Rectal smooth muscle tissue (tissue), 1 donor: ENCODE data around the gene HGFAC.

ENCODE experiments used
- H3K27ac ChIP-seq: one replicate; pipeline ENCODE4 v1.7.0; 2013; ENCODE audit warnings: low read depth, low read length, inconsistent platforms
- H3K27me3 ChIP-seq: one replicate; pipeline ENCODE4 v1.7.0; 2013; ENCODE audit warnings: low read length; ENCODE audit not compliant: control insufficient read depth, insufficient read depth
- H3K36me3 ChIP-seq: one replicate; pipeline ENCODE4 v1.7.0; 2013; ENCODE audit warnings: low read length; ENCODE audit not compliant: control insufficient read depth, insufficient read depth
- H3K4me1 ChIP-seq: one replicate; pipeline ENCODE4 v1.7.0; 2013; ENCODE audit warnings: low read length; ENCODE audit not compliant: control insufficient read depth, insufficient read depth
- H3K4me3 ChIP-seq: one replicate; pipeline ENCODE4 v1.7.0; 2013; ENCODE audit warnings: low read length
- H3K9ac ChIP-seq: one replicate; pipeline ENCODE4 v1.7.0; 2013; ENCODE audit warnings: low read length

Gene HGFAC

DNA sequence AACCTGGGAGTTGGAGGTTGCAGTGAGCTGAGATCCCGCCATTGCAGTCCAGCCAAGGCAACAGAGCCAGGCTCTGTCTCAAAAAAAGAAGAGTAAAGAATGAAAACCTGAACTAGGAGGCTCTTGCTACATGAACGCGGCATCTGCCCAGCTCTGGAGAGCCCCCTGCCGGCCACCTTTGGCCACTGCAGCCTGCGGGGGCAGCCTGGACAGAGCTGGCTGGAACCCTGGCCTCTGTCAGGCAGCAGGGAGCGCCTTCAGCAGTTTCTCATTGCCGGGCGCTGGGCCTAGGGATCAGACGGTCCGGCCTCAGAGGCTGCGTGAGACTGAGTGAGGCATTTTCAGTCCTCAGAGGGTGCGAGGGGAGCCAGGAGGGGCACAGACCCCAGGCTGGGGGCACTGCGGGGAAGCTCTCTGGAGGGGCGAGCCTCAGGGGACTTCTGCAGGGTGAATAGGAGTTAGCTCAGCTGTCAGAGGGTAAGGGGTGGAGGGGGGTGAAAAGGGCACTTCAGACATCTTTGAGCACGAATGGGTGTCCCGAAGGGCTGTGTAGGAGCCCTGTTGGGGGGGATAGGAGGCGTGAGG, 38.9 kb downstream of the HGFAC start:
- Histone ChIP-seq H3K27me3 (peaks cover 17% of the 10 kb centered on the region), H3K27ac (no peak overlapping the region), H3K9ac (no peak overlapping the region), H3K36me3 (no peaks in the 10 kb centered on the region), H3K4me3 (no peak overlapping the region), H3K4me1 (no peaks in the 10 kb centered on the region)

DNA sequence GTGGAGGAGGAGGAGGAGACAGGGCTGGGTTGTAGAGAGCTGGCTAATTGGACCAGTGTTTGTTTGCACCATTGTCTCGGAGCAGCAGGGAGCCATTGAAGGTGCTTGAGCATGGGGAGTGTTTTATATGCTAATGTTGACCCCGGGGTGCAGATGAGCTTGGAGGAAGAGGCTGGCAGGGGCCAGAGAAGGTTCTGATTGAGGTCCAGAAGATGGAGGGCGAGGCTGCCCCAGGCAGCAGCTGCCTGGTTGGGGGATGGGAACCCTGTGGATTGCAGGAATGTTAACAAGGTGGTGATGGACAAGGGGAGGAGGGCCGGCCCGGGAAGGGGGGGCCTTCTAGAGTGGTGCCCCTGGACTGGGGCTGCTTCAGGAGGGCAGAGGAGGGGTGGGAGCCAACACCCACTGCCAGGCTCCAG, 39.4 kb downstream of the HGFAC start:
- Histone ChIP-seq H3K4me1 (no peaks in the 10 kb centered on the region), H3K27ac (no peak overlapping the region), H3K27me3 (peaks cover 17% of the 10 kb centered on the region), H3K4me3 (no peak overlapping the region), H3K36me3 (no peaks in the 10 kb centered on the region), H3K9ac (no peak overlapping the region)

DNA sequence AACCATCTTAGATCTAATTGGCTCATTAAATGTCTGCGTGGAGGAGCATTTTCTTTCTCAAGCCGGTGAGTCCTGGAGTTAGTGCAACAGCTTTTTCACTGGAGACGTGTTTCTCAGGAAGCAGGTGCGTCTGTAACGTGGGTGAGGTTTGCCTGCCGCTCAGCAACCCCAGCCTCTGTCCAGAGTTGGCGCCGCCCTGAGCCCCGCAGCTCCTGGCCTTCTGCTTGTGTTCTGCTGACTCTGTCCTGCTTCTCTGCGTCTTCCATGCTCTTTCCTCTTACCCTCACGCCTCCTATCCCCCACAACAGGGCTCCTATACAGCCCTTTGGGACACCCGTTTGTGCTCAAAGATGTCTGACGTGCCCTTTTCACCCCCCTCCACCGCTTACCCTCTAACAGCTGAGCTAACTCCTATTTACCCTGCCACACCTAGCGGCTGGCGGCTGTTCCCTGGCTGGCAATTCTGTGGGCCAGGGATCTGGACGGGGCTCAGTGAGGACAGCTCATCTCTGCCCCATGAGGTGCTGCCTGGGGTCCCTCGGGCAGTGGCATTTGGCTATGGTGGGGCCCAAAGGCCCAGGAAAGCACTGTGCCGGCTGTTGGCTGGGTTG, 40.1 kb downstream of the HGFAC start:
- Histone ChIP-seq H3K9ac (no peak overlapping the region), H3K27ac (no peak overlapping the region), H3K4me3 (no peak overlapping the region), H3K27me3 (peaks cover 17% of the 10 kb centered on the region), H3K4me1 (no peaks in the 10 kb centered on the region), H3K36me3 (no peaks in the 10 kb centered on the region)

DNA sequence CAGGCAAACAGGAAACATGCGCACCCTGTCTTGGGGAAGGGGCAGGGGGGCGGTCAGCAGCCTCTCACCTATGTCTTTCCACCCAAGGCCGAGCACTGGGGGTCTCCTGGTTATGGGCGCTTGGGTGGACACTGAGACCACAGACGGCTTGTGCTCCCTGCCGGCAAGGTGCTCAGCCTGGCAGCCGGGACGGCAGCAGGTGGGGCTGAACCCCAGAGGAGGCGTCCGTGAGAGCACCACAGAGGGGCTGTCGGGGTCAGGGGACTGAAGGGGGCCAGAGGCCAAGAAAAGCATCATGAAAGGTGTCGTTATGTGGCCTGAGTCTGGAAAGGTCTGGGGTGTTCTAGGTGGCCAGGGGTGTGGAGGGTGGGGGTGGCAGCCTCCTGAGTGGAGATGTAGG, 40.9 kb downstream of the HGFAC start:
- no peaks in the 10 kb centered on the region for H3K4me1 ChIP-seq
- no peak overlapping the region for H3K27ac ChIP-seq
- peaks cover 17% of the 10 kb centered on the region for H3K27me3 ChIP-seq

DNA sequence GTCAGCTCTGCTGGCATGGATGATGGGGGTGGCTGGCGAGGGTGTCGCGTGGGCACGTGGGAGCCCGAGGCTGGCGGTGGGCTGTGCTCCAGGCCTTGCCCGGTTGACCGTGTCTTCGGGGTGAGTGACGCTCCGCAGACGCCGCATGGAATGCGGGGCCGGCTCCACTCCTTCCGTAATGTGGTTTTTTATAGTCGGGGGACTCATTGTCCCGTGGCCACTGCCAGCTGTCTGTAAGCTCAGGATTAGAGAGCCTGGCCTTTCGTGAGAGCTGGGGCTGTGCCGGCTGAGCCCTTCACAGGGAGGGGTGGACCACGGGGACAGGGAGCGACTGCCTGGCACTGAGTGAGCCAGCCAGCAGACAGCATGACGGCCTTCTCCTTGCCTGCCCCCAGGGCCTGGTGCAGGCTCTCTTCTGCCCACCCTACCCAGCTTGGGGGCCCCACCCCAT, 41.7 kb downstream of the HGFAC start:
- H3K9ac ChIP-seq: no peak overlapping the region
- H3K27ac ChIP-seq: no peak overlapping the region
- H3K36me3 ChIP-seq: no peaks in the 10 kb centered on the region
- H3K27me3 ChIP-seq: peaks cover 17% of the 10 kb centered on the region
- H3K4me3 ChIP-seq: no peak overlapping the region
- H3K4me1 ChIP-seq: no peaks in the 10 kb centered on the region

More for the DNA sequence above, 40.9 kb downstream of the HGFAC start:
- Histone ChIP-seq H3K4me3 (no peak overlapping the region), H3K9ac (no peak overlapping the region), H3K36me3 (no peaks in the 10 kb centered on the region)

DNA sequence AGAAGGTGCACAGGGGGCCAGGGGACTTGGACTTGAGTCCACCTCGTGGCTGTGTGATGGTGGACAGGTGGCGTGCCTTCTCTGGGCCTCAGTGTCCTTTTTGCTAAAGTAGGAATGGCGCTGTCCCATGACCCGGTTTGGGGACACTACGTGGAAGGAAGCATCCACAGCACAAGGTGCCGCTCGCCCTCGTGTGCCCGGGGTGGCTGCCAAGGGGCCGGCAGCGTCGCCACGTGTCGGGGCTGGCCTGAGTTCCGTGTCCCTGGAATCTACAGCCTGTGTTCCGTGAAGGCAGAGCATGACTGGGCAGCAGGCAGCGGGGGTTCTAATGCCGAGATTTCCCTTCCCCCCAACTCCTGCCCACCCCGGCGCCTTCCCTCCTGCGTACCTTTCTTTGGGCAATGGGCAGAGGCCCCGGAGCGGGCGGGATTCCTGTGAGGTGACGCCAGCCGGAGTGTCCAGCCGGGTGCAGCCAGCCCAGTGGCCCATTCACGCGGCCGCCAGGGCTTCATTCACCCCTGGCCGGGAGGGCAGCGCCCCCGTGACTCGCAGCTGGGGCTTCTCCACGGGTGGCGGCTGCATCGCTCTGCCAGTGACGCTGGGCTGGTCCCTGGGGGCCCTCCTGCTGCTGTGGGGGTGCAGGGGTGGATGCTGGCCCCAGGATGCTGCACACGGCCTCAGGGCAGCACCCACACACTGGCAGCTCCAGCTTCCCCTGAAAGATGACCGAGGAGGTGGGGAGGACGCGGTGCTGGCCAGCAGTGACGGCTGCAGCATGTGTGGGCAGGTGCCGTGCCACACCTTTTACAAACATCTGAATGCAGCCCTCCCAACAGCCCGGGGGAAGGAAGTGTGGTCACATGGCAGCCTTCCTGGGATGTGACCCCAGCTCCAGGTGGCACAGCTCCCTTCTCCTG, 42.5 kb downstream of the HGFAC start:
- Histone ChIP-seq H3K4me1 (no peaks in the 10 kb centered on the region), H3K9ac (no peak overlapping the region), H3K27ac (no peak overlapping the region), H3K27me3 (peaks cover 17% of the 10 kb centered on the region), H3K36me3 (no peaks in the 10 kb centered on the region), H3K4me3 (no peak overlapping the region)

DNA sequence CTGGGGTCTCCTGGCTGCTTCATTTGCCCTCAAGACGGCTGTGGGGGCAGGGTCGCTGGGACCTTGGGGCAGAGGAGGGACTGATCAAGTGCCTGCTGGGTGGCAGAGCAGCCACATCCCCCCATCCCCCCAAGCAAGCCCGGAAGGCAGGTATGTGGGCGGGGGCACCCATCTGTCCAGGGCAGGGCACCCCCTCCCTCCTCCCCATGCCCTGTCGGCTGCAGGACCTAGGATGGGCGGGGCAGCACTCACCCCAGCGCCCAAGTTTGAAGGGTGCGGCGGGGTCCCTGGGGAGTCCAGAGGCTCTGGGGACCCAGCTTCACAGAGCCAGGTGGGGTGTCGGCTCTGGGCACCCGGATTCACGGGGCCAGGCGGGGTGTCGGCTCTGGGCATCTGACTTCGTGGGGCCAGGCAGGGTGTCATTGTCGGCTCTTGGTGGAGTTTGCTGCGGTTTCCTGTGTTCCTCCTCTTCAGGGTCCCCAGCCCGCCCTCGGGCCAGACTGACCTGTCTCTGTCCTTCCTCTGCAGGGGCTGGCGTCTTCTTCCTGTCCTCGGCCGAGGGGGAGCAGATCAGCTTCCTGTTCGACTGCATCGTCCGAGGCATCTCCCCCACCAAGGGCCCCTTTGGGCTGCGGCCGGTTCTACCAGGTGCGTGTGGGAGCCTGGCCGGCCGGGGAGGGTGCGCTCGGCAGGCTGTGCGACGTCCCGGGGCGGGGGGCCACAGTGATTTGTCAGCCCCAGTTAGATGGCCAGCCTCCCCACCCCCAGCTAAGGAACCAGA, 43.4 kb downstream of the HGFAC start:
- H3K27ac ChIP-seq: no peak overlapping the region
- no peaks in the 10 kb centered on the region for H3K36me3 ChIP-seq
- no peaks in the 10 kb centered on the region for H3K4me1 ChIP-seq
- H3K9ac ChIP-seq: no peak overlapping the region
- H3K4me3 ChIP-seq: no peak overlapping the region
- H3K27me3 ChIP-seq: peaks cover 17% of the 10 kb centered on the region

DNA sequence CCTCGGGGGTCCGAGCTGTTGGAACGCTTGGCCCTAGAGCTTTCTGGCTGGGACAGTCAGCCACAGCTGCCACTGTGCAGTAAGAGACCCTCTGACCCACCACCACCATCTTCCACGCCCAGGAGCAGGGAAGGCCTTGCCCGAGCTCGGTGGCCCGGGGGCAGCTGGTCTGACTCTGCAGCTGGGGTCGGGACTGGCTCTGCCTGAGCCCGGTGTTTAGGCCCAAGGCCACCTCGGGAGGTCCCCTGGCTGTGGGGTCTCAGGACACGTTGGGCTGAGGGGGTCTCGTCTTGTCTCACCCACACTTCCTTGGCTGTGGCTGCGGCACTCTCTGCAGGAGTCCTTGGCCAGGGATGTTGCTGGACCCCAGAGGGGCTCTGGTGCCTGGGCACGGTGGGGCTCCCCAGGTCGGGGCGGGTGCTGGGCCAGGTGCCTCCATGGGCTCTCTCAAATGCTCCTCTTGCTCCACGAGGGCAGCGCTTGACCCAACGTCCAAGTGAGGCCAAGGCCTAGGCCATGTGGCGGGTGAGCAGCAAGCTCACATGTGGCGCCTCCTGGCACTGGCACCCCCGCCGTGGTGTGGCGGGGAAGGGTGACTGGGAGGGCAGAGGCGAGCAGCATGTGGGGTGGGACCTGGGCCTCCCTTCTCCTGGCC, 44.2 kb downstream of the HGFAC start:
- Histone ChIP-seq H3K4me1 (no peaks in the 10 kb centered on the region), H3K27me3 (peaks cover 17% of the 10 kb centered on the region), H3K4me3 (no peak overlapping the region), H3K9ac (no peak overlapping the region), H3K27ac (no peak overlapping the region), H3K36me3 (no peaks in the 10 kb centered on the region)

DNA sequence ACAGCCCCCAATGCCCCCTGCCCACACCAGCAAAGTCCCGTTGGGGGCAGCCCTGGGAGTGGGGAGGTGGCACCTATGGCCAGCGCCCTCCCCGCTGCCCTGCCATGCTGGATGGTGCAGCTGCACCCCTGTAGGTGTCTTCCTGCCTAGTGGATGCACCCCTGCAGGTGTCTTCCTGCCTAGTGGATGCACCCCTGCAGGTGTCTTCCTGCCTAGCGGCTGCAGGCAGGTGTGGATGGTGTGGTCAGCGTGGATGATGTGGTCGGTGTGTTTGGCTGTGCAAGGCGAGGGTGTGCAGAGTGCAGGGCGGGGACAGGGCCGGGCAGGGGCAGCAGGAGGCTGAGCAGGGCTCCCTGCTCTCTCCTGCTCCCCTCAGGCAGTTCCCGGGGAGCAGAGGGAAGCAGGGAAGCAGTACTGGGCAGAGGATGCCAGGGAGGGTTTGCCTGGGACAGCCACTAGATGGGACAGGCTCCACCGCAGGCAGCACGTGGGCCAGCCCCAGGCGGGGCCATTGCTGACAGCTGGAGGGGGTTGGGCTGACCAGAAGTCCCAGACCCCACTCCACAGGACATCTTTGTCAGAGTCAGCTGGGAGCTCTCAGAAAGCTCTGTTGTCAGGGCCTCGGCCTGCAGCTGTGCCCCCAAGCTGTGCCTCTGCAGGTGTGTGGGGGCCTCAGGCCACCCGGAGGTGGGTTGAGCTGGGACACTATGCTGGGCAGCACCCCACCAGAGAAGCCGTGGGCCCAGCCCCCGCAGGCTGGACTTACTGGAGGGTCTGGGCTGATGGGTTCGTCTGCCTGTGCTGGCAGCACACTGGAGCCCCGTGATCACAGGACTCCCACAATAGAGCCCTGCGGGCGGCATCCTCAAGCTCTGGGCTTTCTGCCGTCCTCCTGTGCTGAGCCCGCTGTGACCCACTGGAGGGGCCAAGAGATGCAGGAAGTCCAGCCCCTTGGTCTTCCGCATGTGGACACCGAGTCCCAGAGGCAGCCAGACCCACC, 45.1 kb downstream of the HGFAC start:
- no peaks in the 10 kb centered on the region for H3K4me1 ChIP-seq
- H3K4me3 ChIP-seq: no peak overlapping the region
- H3K9ac ChIP-seq: no peak overlapping the region
- peaks cover 17% of the 10 kb centered on the region for H3K27me3 ChIP-seq
- H3K27ac ChIP-seq: no peak overlapping the region
- H3K36me3 ChIP-seq: no peaks in the 10 kb centered on the region

DNA sequence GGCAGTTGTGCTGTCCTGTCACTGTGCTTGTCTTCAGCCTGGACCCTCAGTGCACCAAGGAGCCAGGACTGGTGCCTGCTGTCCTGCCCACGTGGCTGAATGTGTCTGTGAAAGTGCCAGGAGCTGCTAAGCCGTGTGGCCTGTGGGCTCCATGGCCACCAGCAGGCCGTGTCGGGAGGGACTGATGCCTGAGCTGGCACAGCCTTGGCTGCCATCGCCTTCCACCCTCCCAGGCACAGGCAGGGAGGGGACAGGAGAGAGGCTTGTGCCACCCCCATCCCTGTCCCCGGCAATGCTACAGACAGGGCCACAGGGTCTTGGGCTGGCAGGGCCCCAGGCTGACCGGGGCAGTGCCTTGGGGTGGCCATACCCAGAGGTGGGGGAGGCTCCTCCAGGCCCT, 46.1 kb downstream of the HGFAC start:
- no peaks in the 10 kb centered on the region for H3K36me3 ChIP-seq
- H3K9ac ChIP-seq: no peak overlapping the region
- H3K4me1 ChIP-seq: no peaks in the 10 kb centered on the region
- H3K4me3 ChIP-seq: no peak overlapping the region
- H3K27me3 ChIP-seq: peaks cover 17% of the 10 kb centered on the region
- no peak overlapping the region for H3K27ac ChIP-seq

DNA sequence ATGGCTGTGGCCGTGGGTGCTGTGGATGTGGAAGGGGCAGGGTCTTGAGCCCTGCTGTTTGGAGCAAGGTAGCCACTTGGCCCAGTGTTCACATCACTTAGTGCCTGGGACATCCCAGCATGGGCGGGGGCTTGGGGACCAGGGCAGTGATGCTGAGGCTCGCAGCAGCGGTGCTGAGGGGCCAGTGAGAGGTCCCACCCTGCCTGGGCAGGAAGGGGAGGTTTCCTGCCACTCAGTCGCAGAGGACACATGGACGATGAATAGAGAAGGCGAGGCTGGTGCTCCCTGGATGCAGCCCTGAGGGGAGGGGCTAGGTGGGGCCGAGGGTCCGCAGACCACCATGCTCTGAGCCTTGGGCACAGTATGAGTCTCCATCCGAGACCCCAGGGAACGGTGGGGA, 47.1 kb downstream of the HGFAC start:
- no peaks in the 10 kb centered on the region for H3K36me3 ChIP-seq
- no peak overlapping the region for H3K9ac ChIP-seq
- H3K27ac ChIP-seq: no peak overlapping the region
- peaks cover 18% of the 10 kb centered on the region for H3K27me3 ChIP-seq
- no peaks in the 10 kb centered on the region for H3K4me1 ChIP-seq
- no peak overlapping the region for H3K4me3 ChIP-seq
